Fibroblast of the aortic adventitia (primary cell): Measurements from ENCODE around the gene CREB5. TPM values are rescaled to one million over a fixed set of nuclear protein-coding genes. Genes with fewer than 3 reads are reported as not detected.

Experiments
- DNase-seq: peaks from one replicate; pipeline ENCODE4 v3.0.0-alpha.2; 2010; ENCODE audit warnings: low read depth
- H3K4me3 ChIP-seq: 2 replicates; pipeline ENCODE4 v1.5.1; 2011; ENCODE audit warnings: low read depth, mild to moderate bottlenecking, control low read depth, low read length, moderate library complexity
- total RNA-seq: library from RNA; depleted of rRNA; stranded (reverse); fragments of >200 nt; gene quantifications from 2 replicates; pipeline ENCODE4 v1.2.3, GENCODE V29; 2012; ENCODE audit warnings: low replicate concordance
- TF ChIP-seq, protein P1 (sequence below): IDR thresholded peaks from 2 replicates; pipeline ENCODE4 v1.5.1; 2011; ENCODE audit warnings: mild to moderate bottlenecking, low read length, control low read depth, inconsistent platforms; ENCODE audit not compliant: insufficient read depth

The CREB5 gene
- total RNA-seq, 1 donor = 5.2 TPM

DNA sequence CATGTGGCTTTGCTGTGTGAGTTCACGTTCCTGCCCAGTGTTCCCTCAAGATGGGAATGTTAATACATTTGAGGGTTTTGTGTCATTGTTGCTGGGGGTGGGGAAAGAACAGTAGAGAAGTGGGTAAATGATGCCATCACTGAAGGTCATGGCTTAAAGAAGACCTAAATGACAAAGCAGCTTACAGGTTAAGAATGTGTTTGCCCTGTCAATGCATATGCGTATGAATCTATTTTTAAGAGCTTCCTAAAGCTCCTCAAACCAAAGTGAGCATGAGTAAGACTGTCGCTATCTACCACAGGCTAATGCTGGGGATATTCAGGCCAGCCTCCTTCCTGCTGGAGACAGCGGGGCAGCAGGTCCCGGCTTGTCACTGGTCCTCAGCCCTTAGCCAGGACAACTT, 162.9 kb downstream of the CREB5 start:
- TF ChIP-seq, protein P1, sequence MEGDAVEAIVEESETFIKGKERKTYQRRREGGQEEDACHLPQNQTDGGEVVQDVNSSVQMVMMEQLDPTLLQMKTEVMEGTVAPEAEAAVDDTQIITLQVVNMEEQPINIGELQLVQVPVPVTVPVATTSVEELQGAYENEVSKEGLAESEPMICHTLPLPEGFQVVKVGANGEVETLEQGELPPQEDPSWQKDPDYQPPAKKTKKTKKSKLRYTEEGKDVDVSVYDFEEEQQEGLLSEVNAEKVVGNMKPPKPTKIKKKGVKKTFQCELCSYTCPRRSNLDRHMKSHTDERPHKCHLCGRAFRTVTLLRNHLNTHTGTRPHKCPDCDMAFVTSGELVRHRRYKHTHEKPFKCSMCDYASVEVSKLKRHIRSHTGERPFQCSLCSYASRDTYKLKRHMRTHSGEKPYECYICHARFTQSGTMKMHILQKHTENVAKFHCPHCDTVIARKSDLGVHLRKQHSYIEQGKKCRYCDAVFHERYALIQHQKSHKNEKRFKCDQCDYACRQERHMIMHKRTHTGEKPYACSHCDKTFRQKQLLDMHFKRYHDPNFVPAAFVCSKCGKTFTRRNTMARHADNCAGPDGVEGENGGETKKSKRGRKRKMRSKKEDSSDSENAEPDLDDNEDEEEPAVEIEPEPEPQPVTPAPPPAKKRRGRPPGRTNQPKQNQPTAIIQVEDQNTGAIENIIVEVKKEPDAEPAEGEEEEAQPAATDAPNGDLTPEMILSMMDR = no peak
- no peak for DNase-seq
- H3K4me3 ChIP-seq = no peak overlapping the region

DNA sequence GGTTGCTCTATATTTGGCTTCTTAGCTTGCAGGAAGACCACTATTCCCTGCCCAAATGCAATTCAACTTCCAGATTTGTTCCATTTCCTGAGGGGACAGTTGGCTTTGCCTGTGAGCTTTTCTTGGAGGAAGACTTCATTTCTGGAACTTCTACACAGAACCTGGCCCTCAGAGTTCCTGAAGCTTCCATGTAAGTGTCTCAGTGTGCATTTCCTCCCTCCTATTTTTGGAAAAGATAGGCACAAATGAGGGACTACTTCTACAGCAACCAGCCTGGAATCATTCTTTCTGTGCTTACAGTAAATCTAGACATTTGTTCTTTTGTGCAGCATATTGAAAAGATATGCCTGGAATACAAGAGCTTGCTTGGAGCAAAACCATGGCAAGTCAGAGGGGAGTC, 164.3 kb downstream of the CREB5 start:
- H3K4me3 ChIP-seq = no peak overlapping the region
- no peak for DNase-seq
- TF ChIP-seq, protein P1 = no peak

DNA sequence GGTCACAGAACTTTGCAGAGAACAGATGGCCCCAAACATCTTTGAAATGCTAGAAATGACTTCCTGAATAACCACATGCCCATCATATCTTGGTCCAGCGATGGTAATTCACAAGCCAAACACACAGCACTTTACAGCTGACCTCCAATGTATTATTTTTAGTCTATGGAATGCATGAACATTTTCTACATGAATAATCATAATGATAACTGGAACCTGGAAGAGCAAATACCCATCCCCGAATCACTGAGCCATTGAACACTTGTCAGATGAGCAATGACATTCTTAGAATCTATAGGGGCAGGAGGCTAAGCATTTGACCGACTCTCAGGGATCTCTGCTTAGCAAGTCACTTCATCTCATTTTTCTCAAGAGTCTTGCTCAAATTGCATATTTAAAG, 167.3 kb downstream of the CREB5 start:
- H3K4me3 ChIP-seq = no peak overlapping the region
- TF ChIP-seq, protein P1 = no peak
- DNase-seq = no peak

DNA sequence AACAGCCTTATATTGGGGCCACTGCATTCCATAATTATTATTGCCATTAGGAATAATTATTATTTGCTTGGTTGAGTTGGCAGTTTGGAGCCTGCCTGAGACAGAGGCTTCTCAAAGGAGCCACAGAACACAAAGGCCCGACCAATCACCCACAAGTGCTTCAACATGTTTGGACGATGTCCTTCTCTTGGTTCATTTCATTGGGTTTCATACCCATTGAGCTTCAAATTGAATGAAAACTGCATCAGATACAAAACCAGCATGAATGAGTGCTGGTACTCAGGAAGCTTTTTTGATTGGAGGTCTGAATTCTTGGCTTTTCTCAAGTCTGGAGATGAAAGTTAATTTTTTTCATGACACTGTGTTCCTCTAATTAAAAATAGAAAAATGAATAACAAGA, 168.3 kb downstream of the CREB5 start:
- TF ChIP-seq, protein P1 = no peak
- no peak for DNase-seq
- no peak overlapping the region for H3K4me3 ChIP-seq

DNA sequence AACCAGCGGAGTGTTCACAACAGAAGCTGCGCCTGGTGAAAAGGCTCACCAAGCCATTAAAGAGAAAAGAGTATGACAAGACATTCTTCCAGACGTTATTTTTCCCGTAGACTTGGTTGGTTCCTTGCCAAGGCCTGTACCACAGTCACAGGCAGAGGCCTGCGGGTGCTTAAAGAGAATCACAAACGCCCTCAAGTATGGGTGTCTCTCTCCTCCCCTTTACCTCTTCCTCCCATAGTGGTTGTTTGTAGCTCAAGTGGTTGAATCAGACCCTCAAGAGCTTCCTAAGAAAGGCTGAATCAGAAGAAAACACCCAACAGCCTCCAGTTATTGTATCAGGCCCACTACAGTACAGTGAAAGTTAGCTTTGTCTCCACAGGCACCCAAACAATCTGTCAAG, 169.0 kb downstream of the CREB5 start:
- TF ChIP-seq, protein P1 = no peak
- no peak overlapping the region for H3K4me3 ChIP-seq
- DNase-seq = no peak

DNA sequence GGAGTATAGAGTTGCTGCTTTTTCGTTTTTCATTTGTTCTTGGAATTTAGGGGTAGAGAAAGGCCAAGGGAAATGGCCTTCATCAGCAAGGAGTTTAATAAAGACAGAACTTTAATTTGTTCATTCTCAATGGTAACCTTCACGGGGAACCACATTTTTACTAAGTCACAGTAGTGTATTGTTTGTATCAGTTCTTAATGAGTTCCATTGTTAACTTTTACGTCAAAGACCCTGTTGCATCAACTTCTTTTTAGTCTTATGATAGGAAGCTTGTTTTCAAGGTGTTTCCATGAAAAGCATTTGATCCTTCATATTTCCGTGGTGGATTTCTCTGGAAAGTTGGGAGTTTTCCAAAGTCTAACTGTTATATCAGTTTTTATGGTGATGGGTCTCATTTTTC, 169.9 kb downstream of the CREB5 start:
- DNase-seq = no peak
- H3K4me3 ChIP-seq = no peak overlapping the region
- TF ChIP-seq, protein P1 = no peak

DNA sequence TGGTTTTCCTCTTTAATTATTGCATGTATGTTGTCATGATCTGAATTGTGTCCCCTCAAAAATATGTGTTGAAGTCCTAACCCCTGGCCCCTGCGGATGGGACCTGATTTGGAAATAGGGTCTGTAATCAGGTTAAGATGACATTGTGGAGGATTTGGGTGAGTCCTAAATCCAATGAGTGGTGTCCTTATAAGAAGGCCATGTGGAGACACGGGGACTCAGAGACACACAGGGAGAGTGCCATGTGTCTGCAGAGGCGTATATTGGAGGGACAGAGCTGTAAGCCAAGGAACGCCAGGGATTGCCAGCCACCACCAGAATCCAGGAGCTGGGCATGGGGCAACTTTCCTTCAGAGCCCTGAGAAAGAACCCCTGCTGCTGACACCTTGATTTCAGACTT, 171.9 kb downstream of the CREB5 start:
- no peak for DNase-seq
- H3K4me3 ChIP-seq = no peak overlapping the region
- TF ChIP-seq, protein P1 = no peak
